HepG2 (cell line): ENCODE measurements around the gene RIPOR3. TPM values are rescaled to one million over a fixed set of nuclear protein-coding genes. Genes with fewer than 3 reads are reported as not detected.

Experiments
- ATF4 ChIP-seq, 2 experiments: fragments of 450-650 bp in 1 of 2; sonication (generic) in 1 of 2; formaldehyde crosslinking; IDR thresholded peaks; 2 replicates each; pipeline versions ENCODE4 v1.5.0 to v1.8.0; 2020 to 2022; ENCODE audit warnings: mild to moderate bottlenecking in 1 of 2, missing genetic modification reagents in 1 of 2
- ATM ChIP-seq: fragments of 450-650 bp; IDR thresholded peaks from 2 replicates; pipeline ENCODE4 v1.7.1; 2017; ENCODE audit warnings: mild to moderate bottlenecking, borderline replicate concordance
- CERS6 ChIP-seq: sonication (generic); formaldehyde crosslinking; IDR thresholded peaks from 2 replicates; pipeline ENCODE4 v1.5.0; 2020; ENCODE audit warnings: missing genetic modification reagents
- DMAP1 ChIP-seq: IDR thresholded peaks from 2 replicates; pipeline ENCODE4 v1.6.1; 2016
- EED ChIP-seq: sonication (generic); formaldehyde crosslinking; IDR thresholded peaks from 2 replicates; pipeline ENCODE4 v1.5.0; 2020; ENCODE audit warnings: mild to moderate bottlenecking, missing genetic modification reagents
- FOXJ3 ChIP-seq: sonication (generic); formaldehyde crosslinking; IDR thresholded peaks from 2 replicates; pipeline ENCODE4 v1.4.0; 2020; ENCODE audit warnings: missing genetic modification reagents, mild to moderate bottlenecking, borderline replicate concordance
- KDM3A ChIP-seq: IDR thresholded peaks from 2 replicates; pipeline ENCODE4 v1.6.1; 2018; ENCODE audit warnings: low read depth, missing compliant biosample characterization
- KLF11 ChIP-seq: IDR thresholded peaks from 2 replicates; pipeline ENCODE4 v1.6.1; 2016; ENCODE audit warnings: missing compliant biosample characterization
- NCOR1 ChIP-seq: fragments of 200-600 bp; sonication (generic); IDR thresholded peaks from 2 replicates; pipeline ENCODE4 v1.7.0; 2017; ENCODE audit warnings: antibody characterized with exemption, low read length, borderline replicate concordance
- PHF21A ChIP-seq: sonication (generic); formaldehyde crosslinking; IDR thresholded peaks from 2 replicates; pipeline ENCODE4 v1.5.0; 2020; ENCODE audit warnings: mild to moderate bottlenecking, missing genetic modification reagents
- RBM22 ChIP-seq: fragments of 200-400 bp; formaldehyde crosslinking; optimal IDR thresholded peaks from 2 replicates; pipeline ENCODE3; 2017; ENCODE audit warnings: mild to moderate bottlenecking, low read length, moderate library complexity
- SOX13 ChIP-seq, 3 experiments: fragments of 450-650 bp in 1 of 3; sonication (generic) in 1 of 3; formaldehyde crosslinking in 1 of 3; IDR thresholded peaks in 2 of 3; conservative IDR thresholded peaks in 1 of 3; 2 replicates each; pipeline versions ENCODE4 v1.5.0 to v1.6.1; 2016 to 2020; ENCODE audit warnings: antibody characterized with exemption in 1 of 3, mild to moderate bottlenecking in 1 of 3, missing compliant biosample characterization in 1 of 3, missing genetic modification reagents in 1 of 3, moderate library complexity in 1 of 3
- ZBTB8A ChIP-seq: sonication (generic); formaldehyde crosslinking; IDR thresholded peaks from 2 replicates; pipeline ENCODE4 v1.4.0; 2020; ENCODE audit warnings: mild to moderate bottlenecking, low read depth, missing genetic modification reagents, borderline replicate concordance
- ZNF101 ChIP-seq: sonication (generic); formaldehyde crosslinking; IDR thresholded peaks from 2 replicates; pipeline ENCODE4 v1.4.0; 2020; ENCODE audit warnings: mild to moderate bottlenecking, low read depth, missing genetic modification reagents, borderline replicate concordance
- ZNF232 ChIP-seq: sonication (generic); formaldehyde crosslinking; IDR thresholded peaks from 2 replicates; pipeline ENCODE4 v1.4.0; 2020; ENCODE audit warnings: missing genetic modification reagents, borderline replicate concordance
- ZNF235 ChIP-seq: sonication (generic); formaldehyde crosslinking; IDR thresholded peaks from 2 replicates; pipeline ENCODE4 v1.8.1; 2023; ENCODE audit warnings: mild to moderate bottlenecking, missing genetic modification reagents, borderline replicate concordance
- ZNF446 ChIP-seq: sonication (generic); formaldehyde crosslinking; IDR thresholded peaks from 2 replicates; pipeline ENCODE4 v1.5.0; 2020; ENCODE audit warnings: mild to moderate bottlenecking, missing genetic modification reagents
- ZNF598 ChIP-seq: sonication (generic); formaldehyde crosslinking; IDR thresholded peaks from 2 replicates; pipeline ENCODE4 v1.5.1; 2020; ENCODE audit warnings: mild to moderate bottlenecking, missing genetic modification reagents, borderline replicate concordance
- ZNF605 ChIP-seq: sonication (generic); formaldehyde crosslinking; IDR thresholded peaks from 2 replicates; pipeline ENCODE4 v1.8.0; 2022; ENCODE audit warnings: mild to moderate bottlenecking, missing genetic modification reagents
- ZNF788 ChIP-seq: sonication (generic); formaldehyde crosslinking; IDR thresholded peaks from 2 replicates; pipeline ENCODE4 v1.5.0; 2020; ENCODE audit warnings: mild to moderate bottlenecking, missing genetic modification reagents, borderline replicate concordance
- ZNF800 ChIP-seq: sonication (generic); formaldehyde crosslinking; IDR thresholded peaks from 2 replicates; pipeline ENCODE4 v1.4.0; 2020; ENCODE audit warnings: missing genetic modification reagents
- polyA plus RNA-seq, 8 experiments: library from polyadenylated mRNA; depleted of rRNA in 3 of 8; stranded (reverse) in 7 of 8; unstranded in 1 of 8; fragments of >200 nt; fragmentation: Illumina TruSeq in 4 of 8; extraction: Trizol in 4 of 8; gene quantifications; 2 replicates each; pipeline versions ENCODE4 v1.2.1 to v1.2.3, GENCODE V29; 2011 to 2016; ENCODE audit warnings: low read depth in 4 of 8, missing spikeins in 1 of 8, mixed read lengths in 1 of 8; ENCODE audit not compliant: insufficient read depth in 1 of 8
- total RNA-seq, 5 experiments: library from RNA; depleted of rRNA; stranded (reverse); fragments of >200 nt; fragmentation: Illumina TruSeq; extraction: Trizol; gene quantifications; 2 replicates each; pipeline ENCODE4 v1.2.3, GENCODE V29; 2016; ENCODE audit warnings: low read depth in 1 of 5
- TF ChIP-seq, protein P1 (sequence below): sonication (generic); formaldehyde crosslinking; IDR thresholded peaks from 2 replicates; pipeline ENCODE4 v1.4.0; 2020; ENCODE audit warnings: missing genetic modification reagents, borderline replicate concordance

Gene RIPOR3
- total and polyA plus RNA-seq, 2 of the 13 experiments (the other 11 are each of a cell fraction or from before 2014, with no cell fraction given), result 0.18 TPM; not detected in 1

DNA sequence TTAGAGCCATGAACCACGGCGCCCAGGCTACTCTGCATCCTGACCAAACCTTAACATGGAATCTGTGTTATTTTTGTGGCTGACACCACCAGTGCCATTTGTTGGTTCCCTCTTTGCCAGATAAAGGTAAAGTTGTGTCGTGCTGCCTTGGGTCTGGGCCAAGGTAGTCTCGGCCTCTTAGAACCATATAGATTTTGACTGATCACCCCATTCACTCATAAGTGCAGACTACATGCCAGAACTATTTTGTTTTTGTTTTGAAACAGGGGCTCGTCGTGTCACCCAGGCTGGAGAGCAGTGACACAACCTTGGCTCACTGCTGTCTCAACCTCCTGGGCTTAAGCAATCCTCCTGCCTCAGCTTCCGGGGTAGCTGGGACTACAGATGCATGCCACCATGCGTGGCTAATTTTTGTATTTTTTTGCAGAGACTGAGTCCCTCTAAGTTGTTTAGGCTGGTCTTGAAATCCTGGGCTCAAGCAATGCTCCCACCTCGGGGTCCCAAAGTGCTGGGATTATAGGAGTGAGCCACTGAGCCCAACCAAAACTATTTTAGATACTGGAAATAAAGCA, 19.2 kb upstream of the RIPOR3 start (continued):
- TF ChIP-seq ZNF446 (CRISPR knock-in tag), result no peak
- TF ChIP-seq SOX13 (IDR thresholded peaks at IDR 0.05), result no peak
- peak in 1 of 2 experiments; percentile 29; a peak in 1 of 4 replicates for TF ChIP-seq SOX13 (CRISPR knock-in tag; conservative IDR thresholded peaks at IDR 0.05 in 1 of 2, IDR thresholded peaks at IDR 0.05 in 1 of 2)
- peak; percentile 21; the same call in 1 of the 2 replicates for TF ChIP-seq DMAP1 (CRISPR knock-in tag)
- peak; percentile 63; the same call in 1 of the 2 replicates for TF ChIP-seq KDM3A (CRISPR knock-in tag)
- no peak for TF ChIP-seq EED (CRISPR knock-in tag)
- TF ChIP-seq ZNF101 (CRISPR knock-in tag), result no peak
- TF ChIP-seq ZNF232 (CRISPR knock-in tag), result 0 out of 2 replicates have a peak, but pooled peaks have one; percentile 18
- peak; percentile 88 for TF ChIP-seq ZNF605
- TF ChIP-seq FOXJ3 (CRISPR knock-in tag), result peak; percentile 31; the same call in 1 of the 2 replicates
- TF ChIP-seq RBM22, result no peak
- peak; percentile 24; the same call in 1 of the 2 replicates for TF ChIP-seq PHF21A (CRISPR knock-in tag)
- TF ChIP-seq NCOR1, result no peak
- TF ChIP-seq, protein P1, sequence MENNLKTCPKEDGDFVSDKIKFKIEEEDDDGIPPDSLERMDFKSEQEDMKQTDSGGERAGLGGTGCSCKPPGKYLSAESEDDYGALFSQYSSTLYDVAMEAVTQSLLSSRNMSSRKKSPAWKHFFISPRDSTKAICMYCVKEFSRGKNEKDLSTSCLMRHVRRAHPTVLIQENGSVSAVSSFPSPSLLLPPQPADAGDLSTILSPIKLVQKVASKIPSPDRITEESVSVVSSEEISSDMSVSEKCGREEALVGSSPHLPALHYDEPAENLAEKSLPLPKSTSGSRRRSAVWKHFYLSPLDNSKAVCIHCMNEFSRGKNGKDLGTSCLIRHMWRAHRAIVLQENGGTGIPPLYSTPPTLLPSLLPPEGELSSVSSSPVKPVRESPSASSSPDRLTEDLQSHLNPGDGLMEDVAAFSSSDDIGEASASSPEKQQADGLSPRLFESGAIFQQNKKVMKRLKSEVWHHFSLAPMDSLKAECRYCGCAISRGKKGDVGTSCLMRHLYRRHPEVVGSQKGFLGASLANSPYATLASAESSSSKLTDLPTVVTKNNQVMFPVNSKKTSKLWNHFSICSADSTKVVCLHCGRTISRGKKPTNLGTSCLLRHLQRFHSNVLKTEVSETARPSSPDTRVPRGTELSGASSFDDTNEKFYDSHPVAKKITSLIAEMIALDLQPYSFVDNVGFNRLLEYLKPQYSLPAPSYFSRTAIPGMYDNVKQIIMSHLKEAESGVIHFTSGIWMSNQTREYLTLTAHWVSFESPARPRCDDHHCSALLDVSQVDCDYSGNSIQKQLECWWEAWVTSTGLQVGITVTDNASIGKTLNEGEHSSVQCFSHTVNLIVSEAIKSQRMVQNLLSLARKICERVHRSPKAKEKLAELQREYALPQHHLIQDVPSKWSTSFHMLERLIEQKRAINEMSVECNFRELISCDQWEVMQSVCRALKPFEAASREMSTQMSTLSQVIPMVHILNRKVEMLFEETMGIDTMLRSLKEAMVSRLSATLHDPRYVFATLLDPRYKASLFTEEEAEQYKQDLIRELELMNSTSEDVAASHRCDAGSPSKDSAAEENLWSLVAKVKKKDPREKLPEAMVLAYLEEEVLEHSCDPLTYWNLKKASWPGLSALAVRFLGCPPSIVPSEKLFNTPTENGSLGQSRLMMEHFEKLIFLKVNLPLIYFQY (CRISPR knock-in tag), result no peak
- TF ChIP-seq ZNF598 (CRISPR knock-in tag), result no peak
- TF ChIP-seq KLF11, result no peak
- TF ChIP-seq ATM, result no peak
- TF ChIP-seq ATF4 (CRISPR knock-in tag; IDR thresholded peaks at IDR 0.05), result peak in 1 of 2 experiments; percentile 56; a peak in 2 of 4 replicates
- no peak for TF ChIP-seq ZNF235 (CRISPR knock-in tag)
- TF ChIP-seq CERS6 (CRISPR knock-in tag), result no peak
- no peak for TF ChIP-seq ZBTB8A
- TF ChIP-seq ZNF800, result no peak
- peak; percentile 18; the same call in 1 of the 2 replicates for TF ChIP-seq ZNF788 (CRISPR knock-in tag)
